ENCODE results near the gene ARCN1. TPM values are rescaled to one million over a fixed set of nuclear protein-coding genes. Genes with fewer than 3 reads are reported as not detected.

ARCN1 gene
- total RNA-seq, 4 donors from 2014 or later = 67.8 to 81.6 (median 78.1) TPM

GRCh38 chr11:118632577-118633318 is 60.5 kb downstream of the ARCN1 start:
- H3K27me3 ChIP-seq = no peaks in the 10 kb centered on the region
- 74 to 80% methylated on average over 7 to 9 of the region's 9 CpGs for WGBS, 2 donors
- H3K4me1 ChIP-seq = peaks cover 14 to 92% (median 39%) of the 10 kb centered on the region in 3 donors
- H3K27ac ChIP-seq = peak overlapping the region in 2 of 4 donors; percentile 82
- DNase-seq = no peak
- no peak for TF ChIP-seq POLR2A (IDR thresholded peaks at IDR 0.05)
- no peak for TF ChIP-seq CTCF (IDR thresholded peaks at IDR 0.05)
- H3K36me3 ChIP-seq = peaks cover 0 to 62% (median 5%) of the 10 kb centered on the region in 3 donors
- H3K4me3 ChIP-seq = no peak overlapping the region
- H3K9me3 ChIP-seq = no peaks in the 10 kb centered on the region
- intact Hi-C loops (cut with DNase I) = no loop called here

GRCh38 chr11:118633319-118633690 is 61.1 kb downstream of the ARCN1 start:
- Histone ChIP-seq H3K27ac (peak overlapping the region in 2 of 4 donors; percentile 82), H3K4me3 (no peak overlapping the region), H3K36me3 (peaks cover 0 to 61% (median 2%) of the 10 kb centered on the region in 3 donors), H3K27me3 (no peaks in the 10 kb centered on the region), H3K4me1 (peaks cover 14 to 89% (median 39%) of the 10 kb centered on the region in 3 donors), H3K9me3 (no peaks in the 10 kb centered on the region)
- intact Hi-C loops (cut with DNase I) = no loop called here
- WGBS, 2 donors = no CpG with 5 or more reads among the region's 1 CpG
- TF ChIP-seq CTCF (IDR thresholded peaks at IDR 0.05) (no peak), POLR2A (IDR thresholded peaks at IDR 0.05) (no peak)
- no peak for DNase-seq

- Histone ChIP-seq H3K4me1 (peaks cover 14 to 82% (median 38%) of the 10 kb centered on the region in 3 donors), H3K36me3 (peaks cover 0 to 60% (median 0%) of the 10 kb centered on the region in 3 donors), H3K4me3 (peak overlapping the region in 2 of 4 donors; percentile 36 to 60), H3K9me3 (no peaks in the 10 kb centered on the region), H3K27me3 (no peaks in the 10 kb centered on the region), H3K27ac (peak overlapping the region; percentile 41 to 82 (median 80))
- DNase-seq = no peak
- 29 to 43% methylated on average over 2 to 3 of the region's 4 CpGs for WGBS, 2 donors
- intact Hi-C loops (cut with DNase I) = no loop called here
- no peak for TF ChIP-seq POLR2A (IDR thresholded peaks at IDR 0.05)
- no peak for TF ChIP-seq CTCF (IDR thresholded peaks at IDR 0.05)
Measured at GRCh38 chr11:118633979-118634378, 61.8 kb downstream of the ARCN1 start.

- Histone ChIP-seq H3K4me1 (peaks cover 14 to 75% (median 32%) of the 10 kb centered on the region in 3 donors), H3K9me3 (no peaks in the 10 kb centered on the region), H3K27ac (peak overlapping the region; percentile 41 to 82 (median 80)), H3K4me3 (peak overlapping the region; percentile 4 to 60 (median 33)), H3K36me3 (peaks cover 0 to 67% (median 0%) of the 10 kb centered on the region in 3 donors), H3K27me3 (no peaks in the 10 kb centered on the region)
- no peak for DNase-seq
- intact Hi-C loops (cut with DNase I) = no loop called here
- TF ChIP-seq POLR2A (IDR thresholded peaks at IDR 0.05) = no peak
- TF ChIP-seq CTCF (IDR thresholded peaks at IDR 0.05) = peak in 5 of 6 experiments; percentile 17 to 37 (median 25)
- WGBS, 2 donors = 15 to 21% methylated on average over 13 to 16 of the region's 41 CpGs
Measured at GRCh38 chr11:118634431-118635236, 62.4 kb downstream of the ARCN1 start.

GRCh38 chr11:118635237-118635591 is 63.0 kb downstream of the ARCN1 start:
- WGBS, 2 donors = 67 to 73% methylated on average over 3 to 12 of the region's 15 CpGs
- no peaks in the 10 kb centered on the region for H3K9me3 ChIP-seq
- TF ChIP-seq POLR2A (IDR thresholded peaks at IDR 0.05) (no peak), CTCF (IDR thresholded peaks at IDR 0.05) (no peak)
- DNase-seq = no peak
- H3K27me3 ChIP-seq = no peaks in the 10 kb centered on the region
- H3K36me3 ChIP-seq = peaks cover 0 to 73% (median 0%) of the 10 kb centered on the region in 3 donors
- intact Hi-C loops (cut with DNase I) = no loop called here
- peaks cover 14 to 69% (median 28%) of the 10 kb centered on the region in 3 donors for H3K4me1 ChIP-seq
- H3K27ac ChIP-seq = peak overlapping the region; percentile 41 to 82 (median 80)
- peak overlapping the region in 3 of 4 donors; percentile 30 to 60 (median 36) for H3K4me3 ChIP-seq

Measured in esophagus squamous epithelium (tissue), 5 donors.